Glutamatergic neuron (in vitro differentiated cells): ENCODE measurements around the gene TCF15. TPM values are rescaled to one million over a fixed set of nuclear protein-coding genes. Genes with fewer than 3 reads are reported as not detected.

Experiments used
- DNase-seq: peaks from one replicate; pipeline ENCODE4 v3.0.0; 2022
- H3K27ac Mint-ChIP-seq: one replicate; pipeline ENCODE4 v1.8.0; 2020; ENCODE audit warnings: mild to moderate bottlenecking, mixed read lengths, inconsistent platforms; ENCODE audit not compliant: unreplicated experiment
- H3K27me3 Mint-ChIP-seq: one replicate; pipeline ENCODE4 v1.8.0; 2020; ENCODE audit warnings: mild to moderate bottlenecking, moderate library complexity, mixed read lengths, inconsistent platforms; ENCODE audit not compliant: unreplicated experiment
- H3K36me3 Mint-ChIP-seq: one replicate; pipeline ENCODE4 v1.8.0; 2020; ENCODE audit warnings: mild to moderate bottlenecking, mixed read lengths, inconsistent platforms; ENCODE audit not compliant: unreplicated experiment
- H3K4me1 Mint-ChIP-seq: one replicate; pipeline ENCODE4 v1.8.0; 2020; ENCODE audit warnings: mild to moderate bottlenecking, low read depth, mixed read lengths, inconsistent platforms; ENCODE audit not compliant: unreplicated experiment
- H3K4me3 Mint-ChIP-seq: one replicate; pipeline ENCODE4 v1.8.0; 2020; ENCODE audit warnings: mild to moderate bottlenecking, mixed read lengths, inconsistent platforms; ENCODE audit not compliant: unreplicated experiment
- H3K9me3 Mint-ChIP-seq: one replicate; pipeline ENCODE4 v1.8.0; 2020; ENCODE audit warnings: mild to moderate bottlenecking, moderate library complexity, mixed read lengths, inconsistent platforms; ENCODE audit not compliant: unreplicated experiment
- CTCF ChIP-seq: fragments of 200-600 bp; sonication (generic); IDR thresholded peaks from one replicate; pipeline ENCODE4 v1.5.0; 2021; ENCODE audit not compliant: partially characterized antibody, unreplicated experiment
- total RNA-seq: library from RNA; stranded (reverse); fragmentation: NEBNext Ultra II Directional; extraction: Animal tissue kit (Norgen Biotek cat#: 25700); gene quantifications from one replicate; pipeline ENCODE4 v1.2.1, GENCODE V29; 2021; ENCODE audit not compliant: unreplicated experiment

The TCF15 gene
- total RNA-seq, 1 donor from 2014 or later, result 19.7 TPM

- no peaks in the 10 kb centered on the region for H3K36me3 Mint-ChIP-seq
- peaks cover 15% of the 10 kb centered on the region for H3K9me3 Mint-ChIP-seq
- peaks cover 41% of the 10 kb centered on the region for H3K4me1 Mint-ChIP-seq
- H3K27me3 Mint-ChIP-seq, result peaks cover 11% of the 10 kb centered on the region
- peak overlapping the region; percentile 59 for H3K4me3 Mint-ChIP-seq
- no peak for DNase-seq
- no peak for TF ChIP-seq CTCF
- peak overlapping the region; percentile 50 for H3K27ac Mint-ChIP-seq
Observed at GRCh38 chr20:603116-603640, 6.9 kb downstream of the TCF15 start.

GRCh38 chr20:602111-602970 lies 7.8 kb downstream of the TCF15 start:
- H3K36me3 Mint-ChIP-seq, result no peaks in the 10 kb centered on the region
- H3K4me1 Mint-ChIP-seq, result peaks cover 35% of the 10 kb centered on the region
- peaks cover 15% of the 10 kb centered on the region for H3K9me3 Mint-ChIP-seq
- H3K4me3 Mint-ChIP-seq, result no peak overlapping the region
- peak overlapping the region; percentile 29 for H3K27ac Mint-ChIP-seq
- no peak for DNase-seq
- peaks cover 11% of the 10 kb centered on the region for H3K27me3 Mint-ChIP-seq
- no peak for TF ChIP-seq CTCF

- H3K4me3 Mint-ChIP-seq, result no peak overlapping the region
- H3K4me1 Mint-ChIP-seq, result peaks cover 24% of the 10 kb centered on the region
- peaks cover 10% of the 10 kb centered on the region for H3K9me3 Mint-ChIP-seq
- no peaks in the 10 kb centered on the region for H3K36me3 Mint-ChIP-seq
- no peak for DNase-seq
- no peak overlapping the region for H3K27ac Mint-ChIP-seq
- TF ChIP-seq CTCF, result no peak
- H3K27me3 Mint-ChIP-seq, result peaks cover 5% of the 10 kb centered on the region
Observed at GRCh38 chr20:600736-601135, 9.4 kb downstream of the TCF15 start.

GRCh38 chr20:600141-600540 lies 10.0 kb downstream of the TCF15 start:
- Mint-ChIP-seq H3K36me3 (no peaks in the 10 kb centered on the region), H3K27me3 (peaks cover 5% of the 10 kb centered on the region), H3K9me3 (peaks cover 7% of the 10 kb centered on the region), H3K4me1 (peaks cover 19% of the 10 kb centered on the region), H3K4me3 (no peak overlapping the region), H3K27ac (no peak overlapping the region)
- no peak for TF ChIP-seq CTCF
- DNase-seq, result no peak
